Astrocyte (in vitro differentiated cells and primary cell): ENCODE measurements around the gene GNAI2. TPM values are rescaled to one million over a fixed set of nuclear protein-coding genes. Genes with fewer than 3 reads are reported as not detected.
"Not testable (repeated sequence)": the region's sequence is repeated elsewhere in the genome, so short reads cannot be mapped to it uniquely, and the experiment has no call there.

Experiments
- DNase-seq: peaks from one replicate; pipeline ENCODE4 v3.0.0-alpha.2; 2010; ENCODE audit warnings: low read depth
- FAIRE-seq: peaks from 2 replicates; lab custom pipeline; 2011; peaks lifted over from hg19 to GRCh38; lab: Jason Lieb, UNC
- H2AFZ ChIP-seq: 2 replicates; pipeline ENCODE4 v1.6.0; 2012; ENCODE audit warnings: low read depth, low read length, inconsistent platforms
- H3K27ac ChIP-seq: 2 replicates; pipeline ENCODE4 v1.5.1; 2011; ENCODE audit warnings: low read depth, low read length, inconsistent platforms
- H3K27me3 ChIP-seq: 2 replicates; pipeline ENCODE4 v1.6.0; 2011; ENCODE audit warnings: low read length, inconsistent platforms; ENCODE audit not compliant: insufficient read depth
- H3K36me3 ChIP-seq: 2 replicates; pipeline ENCODE4 v1.5.1; 2011; ENCODE audit warnings: low read length, inconsistent platforms; ENCODE audit not compliant: insufficient read depth
- H3K4me1 ChIP-seq: 2 replicates; pipeline ENCODE4 v1.5.1; 2011; ENCODE audit warnings: low read length, inconsistent platforms; ENCODE audit not compliant: insufficient read depth
- H3K4me2 ChIP-seq: 2 replicates; pipeline ENCODE4 v1.6.0; 2012; ENCODE audit warnings: low read length, inconsistent platforms
- H3K4me3 ChIP-seq: 2 replicates; pipeline ENCODE4 v1.5.1; 2011; ENCODE audit warnings: low read depth, mild to moderate bottlenecking, low read length, inconsistent platforms; ENCODE audit not compliant: insufficient read depth
- H3K79me2 ChIP-seq: 2 replicates; pipeline ENCODE4 v1.6.0; 2012; ENCODE audit warnings: mild to moderate bottlenecking, low read length, inconsistent platforms; ENCODE audit not compliant: insufficient read depth
- H3K9ac ChIP-seq: 2 replicates; pipeline ENCODE4 v1.6.0; 2012; ENCODE audit warnings: mild to moderate bottlenecking, low read length, inconsistent platforms
- H3K9me3 ChIP-seq: 2 replicates; pipeline ENCODE4 v1.5.1; 2012; ENCODE audit warnings: low read depth, mild to moderate bottlenecking, low read length, inconsistent platforms; ENCODE audit not compliant: insufficient read depth
- H4K20me1 ChIP-seq: 2 replicates; pipeline ENCODE4 v1.6.0; 2012; ENCODE audit warnings: low read length, inconsistent platforms; ENCODE audit not compliant: insufficient read depth
- H3K27ac Mint-ChIP-seq: one replicate; pipeline ENCODE4 v1.8.0; 2021; ENCODE audit warnings: mild to moderate bottlenecking, mixed read lengths; ENCODE audit not compliant: unreplicated experiment
- H3K27me3 Mint-ChIP-seq: one replicate; pipeline ENCODE4 v1.8.0; 2021; ENCODE audit warnings: low read depth, mixed read lengths; ENCODE audit not compliant: unreplicated experiment
- H3K36me3 Mint-ChIP-seq: one replicate; pipeline ENCODE4 v1.8.0; 2021; ENCODE audit warnings: low read depth, mixed read lengths; ENCODE audit not compliant: unreplicated experiment
- H3K4me1 Mint-ChIP-seq: one replicate; pipeline ENCODE4 v1.8.0; 2021; ENCODE audit warnings: low read depth, mixed read lengths; ENCODE audit not compliant: unreplicated experiment
- H3K4me3 Mint-ChIP-seq: one replicate; pipeline ENCODE4 v1.8.0; 2021; ENCODE audit warnings: mild to moderate bottlenecking, moderate library complexity, mixed read lengths; ENCODE audit not compliant: unreplicated experiment
- H3K9me3 Mint-ChIP-seq: one replicate; pipeline ENCODE4 v1.8.0; 2021; ENCODE audit warnings: mild to moderate bottlenecking, mixed read lengths; ENCODE audit not compliant: unreplicated experiment
- EZH2 ChIP-seq: IDR thresholded peaks from 2 replicates; pipeline ENCODE4 v1.6.1; 2012; ENCODE audit warnings: mild to moderate bottlenecking, low read length, inconsistent platforms; ENCODE audit not compliant: insufficient read depth
- total RNA-seq: library from RNA; stranded (reverse); gene quantifications from 2 replicates; pipeline ENCODE4 v1.2.1, GENCODE V29; 2021
- TF ChIP-seq, protein P1 (sequence below): IDR thresholded peaks from 2 replicates; pipeline ENCODE4 v1.5.1; 2011; ENCODE audit warnings: low read depth, mild to moderate bottlenecking, inconsistent platforms, low read length, moderate library complexity; ENCODE audit not compliant: insufficient read depth

The GNAI2 gene
- total RNA-seq, 1 donor from 2014 or later = 381 TPM

- no peak overlapping the region for H3K9ac ChIP-seq
- TF ChIP-seq EZH2 = no peak
- TF ChIP-seq, protein P1, sequence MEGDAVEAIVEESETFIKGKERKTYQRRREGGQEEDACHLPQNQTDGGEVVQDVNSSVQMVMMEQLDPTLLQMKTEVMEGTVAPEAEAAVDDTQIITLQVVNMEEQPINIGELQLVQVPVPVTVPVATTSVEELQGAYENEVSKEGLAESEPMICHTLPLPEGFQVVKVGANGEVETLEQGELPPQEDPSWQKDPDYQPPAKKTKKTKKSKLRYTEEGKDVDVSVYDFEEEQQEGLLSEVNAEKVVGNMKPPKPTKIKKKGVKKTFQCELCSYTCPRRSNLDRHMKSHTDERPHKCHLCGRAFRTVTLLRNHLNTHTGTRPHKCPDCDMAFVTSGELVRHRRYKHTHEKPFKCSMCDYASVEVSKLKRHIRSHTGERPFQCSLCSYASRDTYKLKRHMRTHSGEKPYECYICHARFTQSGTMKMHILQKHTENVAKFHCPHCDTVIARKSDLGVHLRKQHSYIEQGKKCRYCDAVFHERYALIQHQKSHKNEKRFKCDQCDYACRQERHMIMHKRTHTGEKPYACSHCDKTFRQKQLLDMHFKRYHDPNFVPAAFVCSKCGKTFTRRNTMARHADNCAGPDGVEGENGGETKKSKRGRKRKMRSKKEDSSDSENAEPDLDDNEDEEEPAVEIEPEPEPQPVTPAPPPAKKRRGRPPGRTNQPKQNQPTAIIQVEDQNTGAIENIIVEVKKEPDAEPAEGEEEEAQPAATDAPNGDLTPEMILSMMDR = no peak
- no peaks in the 10 kb centered on the region for H4K20me1 ChIP-seq
- Mint-ChIP-seq H3K4me1 (peaks cover 7% of the 10 kb centered on the region), H3K36me3 (no peaks in the 10 kb centered on the region), H3K27me3 (peaks cover 21% of the 10 kb centered on the region), H3K27ac (no peak overlapping the region), H3K9me3 (no peaks in the 10 kb centered on the region), H3K4me3 (no peak overlapping the region)
- H2AFZ ChIP-seq = no peak overlapping the region
- H3K79me2 ChIP-seq = no peaks in the 10 kb centered on the region
- no peak for DNase-seq
- H3K4me3 ChIP-seq = no peak overlapping the region
- no peaks in the 10 kb centered on the region for H3K4me1 ChIP-seq
- no peaks in the 10 kb centered on the region for H3K36me3 ChIP-seq
- no peak for FAIRE-seq
- peaks cover 21% of the 10 kb centered on the region for H3K27me3 ChIP-seq
- H3K9me3 ChIP-seq = no peaks in the 10 kb centered on the region
- no peak overlapping the region for H3K4me2 ChIP-seq
- no peak overlapping the region for H3K27ac ChIP-seq
These were observed 27.2 kb upstream of the GNAI2 start for GRCh38 chr3:50208677-50209344.

DNA sequence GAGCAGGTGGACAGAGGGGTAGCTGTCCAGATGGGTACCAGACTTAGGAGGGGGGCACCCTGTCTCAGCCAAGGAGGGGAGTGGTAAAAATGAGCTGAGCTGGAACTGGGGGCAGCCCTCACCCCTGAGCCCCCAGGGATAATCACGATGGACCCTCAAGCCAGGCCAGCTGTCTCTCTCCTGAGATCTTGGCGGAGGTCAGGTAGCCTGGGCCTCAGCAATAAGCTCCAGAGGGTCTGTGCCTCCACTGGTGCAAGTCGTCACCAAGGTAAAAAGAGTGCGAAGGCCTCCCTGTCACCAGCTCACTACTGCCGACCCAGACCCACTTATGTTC is 25.9 kb upstream of the GNAI2 start:
- Mint-ChIP-seq H3K27me3 (peaks cover 29% of the 10 kb centered on the region), H3K27ac (no peak overlapping the region), H3K36me3 (no peaks in the 10 kb centered on the region), H3K4me1 (peaks cover 4% of the 10 kb centered on the region), H3K4me3 (no peak overlapping the region), H3K9me3 (no peaks in the 10 kb centered on the region)
- Histone ChIP-seq H3K9ac (no peak overlapping the region), H3K9me3 (no peaks in the 10 kb centered on the region), H3K4me1 (no peaks in the 10 kb centered on the region), H3K27ac (no peak overlapping the region), H3K79me2 (no peaks in the 10 kb centered on the region), H4K20me1 (no peaks in the 10 kb centered on the region), H3K4me3 (no peak overlapping the region), H3K27me3 (peaks cover 16% of the 10 kb centered on the region), H3K4me2 (no peak overlapping the region), H3K36me3 (no peaks in the 10 kb centered on the region), H2AFZ (no peak overlapping the region)
- no peak for DNase-seq
- no peak for TF ChIP-seq EZH2
- TF ChIP-seq, protein P1 = no peak
- FAIRE-seq = no peak

DNA sequence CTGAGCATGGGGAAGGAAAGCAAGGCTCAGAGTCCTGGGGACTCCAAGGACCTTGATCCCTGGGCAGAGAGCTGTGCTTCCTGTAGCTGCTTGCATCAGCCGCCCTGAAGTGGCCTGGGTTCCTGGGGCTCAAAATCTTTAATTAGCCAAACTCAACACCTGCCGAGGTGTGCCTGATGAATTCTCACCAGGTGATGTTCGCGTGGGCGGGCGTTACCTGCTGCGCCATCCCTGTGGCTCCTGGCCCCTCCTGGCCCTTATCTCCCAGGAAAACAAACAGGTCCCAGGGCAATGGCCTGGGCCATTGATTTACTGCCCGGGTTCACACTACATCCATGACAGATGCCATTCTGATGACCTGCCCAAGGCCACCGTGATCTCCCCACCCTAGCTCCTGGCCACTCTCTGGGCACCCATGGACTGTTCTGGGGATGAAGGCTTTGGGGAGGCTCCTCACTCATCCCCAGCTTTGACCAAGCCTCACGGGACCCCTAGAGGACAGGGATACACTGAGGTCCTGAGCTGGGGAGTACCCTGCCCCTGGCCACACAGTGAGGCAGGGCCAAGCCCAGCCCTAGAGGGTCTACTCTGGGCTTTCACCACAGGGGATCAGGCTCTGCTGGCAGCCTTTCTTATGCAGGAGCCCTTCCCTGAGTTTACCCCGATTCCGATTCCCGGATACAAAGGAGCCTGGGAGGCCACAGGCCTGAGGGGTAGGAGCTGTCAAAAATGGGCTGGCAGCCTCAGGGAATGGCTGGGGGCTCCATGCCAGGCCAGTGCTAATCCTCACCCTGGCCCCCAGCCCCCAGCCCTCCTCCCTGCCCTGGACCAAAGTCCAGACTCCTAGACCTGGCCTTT is 25.3 kb upstream of the GNAI2 start:
- no peaks in the 10 kb centered on the region for H3K9me3 Mint-ChIP-seq
- Histone ChIP-seq H3K9me3 (no peaks in the 10 kb centered on the region), H3K79me2 (no peaks in the 10 kb centered on the region), H3K9ac (no peak overlapping the region), H3K4me1 (no peaks in the 10 kb centered on the region), H2AFZ (no peak overlapping the region), H3K27ac (no peak overlapping the region), H3K4me3 (no peak overlapping the region), H3K4me2 (no peak overlapping the region), H4K20me1 (no peaks in the 10 kb centered on the region), H3K27me3 (peaks cover 10% of the 10 kb centered on the region), H3K36me3 (no peaks in the 10 kb centered on the region)
- no peaks in the 10 kb centered on the region for H3K36me3 Mint-ChIP-seq
- TF ChIP-seq, protein P1 = no peak
- no peak for TF ChIP-seq EZH2
- H3K27me3 Mint-ChIP-seq = peaks cover 33% of the 10 kb centered on the region
- peaks cover 4% of the 10 kb centered on the region for H3K4me1 Mint-ChIP-seq
- no peak for DNase-seq
- H3K4me3 Mint-ChIP-seq = no peak overlapping the region
- no peak for FAIRE-seq
- no peak overlapping the region for H3K27ac Mint-ChIP-seq

GRCh38 chr3:50211368-50211717 is 24.7 kb upstream of the GNAI2 start:
- H3K27ac ChIP-seq, DNase-seq, H3K4me1 Mint-ChIP-seq, H3K27ac Mint-ChIP-seq, H3K27me3 ChIP-seq, H3K4me3 Mint-ChIP-seq, H3K9me3 ChIP-seq, H3K36me3 ChIP-seq, H3K4me1 ChIP-seq, H3K9me3 Mint-ChIP-seq, H3K9ac ChIP-seq, H2AFZ ChIP-seq, H3K4me3 ChIP-seq, H3K36me3 Mint-ChIP-seq, H3K4me2 ChIP-seq, FAIRE-seq, H3K79me2 ChIP-seq, H4K20me1 ChIP-seq: not testable (repeated sequence)
- peaks cover 29% of the 10 kb centered on the region for H3K27me3 Mint-ChIP-seq
